Natural killer cell (primary cell): Measurements from ENCODE around the gene NCBP3. TPM values are rescaled to one million over a fixed set of nuclear protein-coding genes. Genes with fewer than 3 reads are reported as not detected.
A peak's percentile ranks its signal among the peaks of the same experiment; 100 is the strongest.
"Not testable (repeated sequence)": the region's sequence is repeated elsewhere in the genome, so short reads cannot be mapped to it uniquely, and the experiment has no call there.

Experiments
- ATAC-seq, 3 donors: fragments of 150-1000 bp in 2 of 3; fragments of 200-7000 bp in 1 of 3; cut with Tn5 transposase; 1 replicate in 1 of 3; 2 replicates in 2 of 3; pipeline ENCODE4 v1.10.0; 2021; ENCODE audit warnings: mild to moderate bottlenecking in 2 of 3, moderate library complexity in 2 of 3
- DNase-seq, 2 donors: peaks; one replicate each; pipeline versions ENCODE4 v3.0.0 to v3.0.0-alpha.2; 2013 to 2021; ENCODE audit warnings: mixed read lengths in 1 of 2
- H3K27ac ChIP-seq: one replicate; pipeline ENCODE4 v1.5.1; 2013; ENCODE audit warnings: mild to moderate bottlenecking, low read length
- H3K27me3 ChIP-seq: one replicate; pipeline ENCODE4 v1.6.1; 2013; ENCODE audit warnings: low read length; ENCODE audit not compliant: control insufficient read depth, insufficient read depth
- H3K36me3 ChIP-seq: one replicate; pipeline ENCODE4 v1.6.1; 2013; ENCODE audit warnings: low read length; ENCODE audit not compliant: control insufficient read depth, insufficient read depth
- H3K4me1 ChIP-seq: one replicate; pipeline ENCODE4 v1.6.1; 2013; ENCODE audit warnings: low read length; ENCODE audit not compliant: control insufficient read depth, insufficient read depth
- H3K4me3 ChIP-seq: one replicate; pipeline ENCODE4 v1.5.1; 2013; ENCODE audit warnings: low read length
- H3K9me3 ChIP-seq: one replicate; pipeline ENCODE4 v1.6.1; 2013; ENCODE audit warnings: low read length; ENCODE audit not compliant: control insufficient read depth, insufficient read depth
- H3K27ac Mint-ChIP-seq, 2 donors: one replicate each; pipeline ENCODE4 v1.8.0; 2022; ENCODE audit warnings: mild to moderate bottlenecking in 2 of 2, mixed read lengths in 2 of 2, moderate library complexity in 1 of 2
- H3K27me3 Mint-ChIP-seq, 2 donors: one replicate each; pipeline ENCODE4 v1.8.0; 2022; ENCODE audit warnings: low read depth in 2 of 2, mixed read lengths in 2 of 2
- H3K36me3 Mint-ChIP-seq: one replicate; pipeline ENCODE4 v1.8.0; 2022; ENCODE audit warnings: mixed read lengths
- H3K4me1 Mint-ChIP-seq, 2 donors: one replicate each; pipeline ENCODE4 v1.8.0; 2022; ENCODE audit warnings: mixed read lengths in 2 of 2
- H3K4me3 Mint-ChIP-seq: one replicate; pipeline ENCODE4 v1.8.0; 2022; ENCODE audit warnings: mild to moderate bottlenecking, moderate library complexity, mixed read lengths
- H3K9me3 Mint-ChIP-seq, 2 donors: one replicate each; pipeline ENCODE4 v1.8.0; 2022; ENCODE audit warnings: mixed read lengths in 2 of 2
- WGBS: methylation state at CpG from one replicate; pipeline ENCODE4 v1.1.7; 2013; ENCODE audit warnings: missing lambda C conversion rate; ENCODE audit not compliant: insufficient coverage; 5-methylcytosine and 5-hydroxymethylcytosine counted together
- intact Hi-C: fragments of 100-400 bp; cut with micrococcal nuclease; formaldehyde crosslinking; loops from one replicate; pipeline ENCODE4 v1.14.2; 2022
- total RNA-seq, 4 donors: library from RNA; stranded (reverse); fragments of 120-200 nt in 1 of 4; gene quantifications; one replicate each; pipeline versions ENCODE4 v1.2.3 to v1.2.4, GENCODE V29; 2013 to 2022
- TF ChIP-seq, protein P1 (sequence below): fragments of 200-600 bp; IDR thresholded peaks from one replicate; pipeline ENCODE4 v1.8.0; 2022; ENCODE audit warnings: antibody characterized with exemption

Gene NCBP3
- total RNA-seq, 3 donors from 2014 or later (not counting 1 experiment from before 2014, with no cell fraction given), result 55.9 to 60.7 (median 58.1) TPM

DNA sequence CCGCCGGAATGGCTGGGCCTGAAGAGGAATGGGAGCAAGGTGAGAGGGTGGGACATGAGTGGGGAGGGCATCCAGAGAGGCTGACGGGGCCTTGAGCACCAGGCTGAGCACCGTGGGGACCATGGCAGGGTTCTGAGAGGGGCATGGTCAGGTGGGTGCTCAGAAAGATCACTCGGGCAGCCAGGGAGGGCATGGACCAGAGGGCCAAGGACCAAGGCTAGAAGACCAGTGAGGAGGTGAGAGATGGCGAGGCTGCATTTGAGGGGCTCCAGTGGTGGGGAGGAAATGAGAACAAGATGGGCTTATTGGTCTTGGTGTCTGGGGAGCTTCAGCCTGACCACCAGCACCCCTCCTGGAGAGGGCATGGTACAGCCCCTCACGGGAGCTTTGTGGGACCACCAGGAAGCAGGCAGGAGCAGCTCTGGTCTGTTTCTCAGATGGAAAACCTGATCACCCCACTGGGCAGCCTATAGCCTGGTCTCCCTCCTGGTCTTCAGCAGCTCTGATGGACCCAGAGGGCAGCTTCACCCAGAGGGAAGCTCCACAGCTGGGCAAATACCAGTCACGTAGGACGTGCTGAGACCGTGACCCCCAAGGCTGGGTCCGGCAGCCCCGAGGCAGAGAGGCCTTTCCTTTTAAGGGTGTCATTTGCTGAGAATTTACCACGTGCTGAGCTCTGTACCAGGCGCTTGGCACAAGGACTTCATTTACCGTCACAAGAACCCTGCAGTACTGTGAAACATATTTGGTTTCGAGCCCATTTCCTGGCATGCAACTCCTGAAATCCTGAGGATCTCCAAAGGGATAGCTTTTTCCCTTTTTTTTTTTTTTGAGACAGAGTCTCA is 11.4 kb upstream of the NCBP3 start:
- Histone ChIP-seq H3K4me1 (no peaks in the 10 kb centered on the region), H3K27ac (no peak overlapping the region), H3K27me3 (no peaks in the 10 kb centered on the region), H3K4me3 (no peak overlapping the region), H3K36me3 (no peaks in the 10 kb centered on the region), H3K9me3 (no peaks in the 10 kb centered on the region)
- Mint-ChIP-seq H3K4me3 (no peak overlapping the region), H3K4me1 (no peaks in the 10 kb centered on the region), H3K27ac (no peak overlapping the region), H3K9me3 (no peaks in the 10 kb centered on the region), H3K36me3 (no peaks in the 10 kb centered on the region), H3K27me3 (peaks cover 0 to 5% of the 10 kb centered on the region in 2 donors)
- ATAC-seq (no peak), DNase-seq (no peak)
- intact Hi-C loops, result no loop called here
- TF ChIP-seq, protein P1, sequence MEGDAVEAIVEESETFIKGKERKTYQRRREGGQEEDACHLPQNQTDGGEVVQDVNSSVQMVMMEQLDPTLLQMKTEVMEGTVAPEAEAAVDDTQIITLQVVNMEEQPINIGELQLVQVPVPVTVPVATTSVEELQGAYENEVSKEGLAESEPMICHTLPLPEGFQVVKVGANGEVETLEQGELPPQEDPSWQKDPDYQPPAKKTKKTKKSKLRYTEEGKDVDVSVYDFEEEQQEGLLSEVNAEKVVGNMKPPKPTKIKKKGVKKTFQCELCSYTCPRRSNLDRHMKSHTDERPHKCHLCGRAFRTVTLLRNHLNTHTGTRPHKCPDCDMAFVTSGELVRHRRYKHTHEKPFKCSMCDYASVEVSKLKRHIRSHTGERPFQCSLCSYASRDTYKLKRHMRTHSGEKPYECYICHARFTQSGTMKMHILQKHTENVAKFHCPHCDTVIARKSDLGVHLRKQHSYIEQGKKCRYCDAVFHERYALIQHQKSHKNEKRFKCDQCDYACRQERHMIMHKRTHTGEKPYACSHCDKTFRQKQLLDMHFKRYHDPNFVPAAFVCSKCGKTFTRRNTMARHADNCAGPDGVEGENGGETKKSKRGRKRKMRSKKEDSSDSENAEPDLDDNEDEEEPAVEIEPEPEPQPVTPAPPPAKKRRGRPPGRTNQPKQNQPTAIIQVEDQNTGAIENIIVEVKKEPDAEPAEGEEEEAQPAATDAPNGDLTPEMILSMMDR, result no peak
- WGBS, result 88% methylated on average over 16 of the region's 16 CpGs

DNA sequence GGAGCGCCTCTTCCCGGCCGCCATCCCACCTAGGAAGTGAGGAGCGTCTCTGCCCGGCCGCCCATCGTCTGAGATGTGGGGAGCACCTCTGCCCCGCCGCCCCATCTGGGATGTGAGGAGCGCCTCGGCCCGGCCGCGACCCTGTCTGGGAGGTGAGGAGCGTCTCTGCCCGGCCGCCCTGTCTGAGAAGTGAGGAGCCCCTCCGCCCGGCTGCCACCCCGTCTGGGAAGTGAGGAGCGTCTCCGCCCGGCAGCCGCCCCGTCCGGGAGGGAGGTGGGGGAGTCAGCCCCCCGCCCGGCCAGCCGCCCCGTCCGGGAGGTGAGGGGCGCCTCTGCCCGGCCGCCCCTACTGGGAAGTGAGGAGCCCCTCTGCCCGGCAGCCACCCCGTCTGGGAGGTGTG is 8.2 kb upstream of the NCBP3 start:
- ATAC-seq, result not testable (repeated sequence)

DNA sequence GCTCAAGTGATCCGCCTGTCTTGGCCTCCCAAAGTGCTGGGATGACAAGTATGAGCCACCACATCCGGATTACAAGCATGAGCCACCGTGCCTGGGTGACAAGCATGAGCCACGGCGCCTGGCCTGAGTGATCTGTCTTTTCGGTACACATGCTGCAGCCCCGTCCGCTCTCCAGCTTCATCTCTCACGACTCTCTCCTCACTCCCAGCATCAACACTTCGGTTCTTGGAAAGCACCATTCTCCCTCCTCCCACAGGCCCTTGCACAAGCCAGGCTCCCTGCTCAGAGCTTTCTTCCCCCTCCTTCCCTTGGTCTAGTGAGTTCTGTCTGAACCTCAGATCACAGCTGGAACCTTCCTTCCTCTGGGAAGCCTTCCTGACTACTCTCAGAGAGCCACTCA is 6.5 kb upstream of the NCBP3 start:
- Mint-ChIP-seq H3K4me3 (no peak overlapping the region), H3K9me3 (no peaks in the 10 kb centered on the region), H3K27ac (peak overlapping the region in 1 of 2 donors; percentile 9), H3K4me1 (no peaks in the 10 kb centered on the region), H3K27me3 (peaks cover 11 to 13% of the 10 kb centered on the region in 2 donors), H3K36me3 (no peaks in the 10 kb centered on the region)
- Histone ChIP-seq H3K9me3 (no peaks in the 10 kb centered on the region), H3K27me3 (no peaks in the 10 kb centered on the region), H3K36me3 (no peaks in the 10 kb centered on the region), H3K4me1 (no peaks in the 10 kb centered on the region), H3K27ac (no peak overlapping the region), H3K4me3 (no peak overlapping the region)
- WGBS, result 89% methylated on average over 10 of the region's 10 CpGs
- no peak for DNase-seq
- ATAC-seq, result no peak
- intact Hi-C loops, result no loop called here
- TF ChIP-seq, protein P1, result no peak

More for the DNA sequence above, 8.2 kb upstream of the NCBP3 start:
- DNase-seq, H3K27me3 ChIP-seq, H3K36me3 ChIP-seq, H3K4me1 Mint-ChIP-seq, H3K4me3 ChIP-seq, H3K27ac ChIP-seq, intact Hi-C loops, H3K4me1 ChIP-seq, H3K9me3 ChIP-seq, H3K36me3 Mint-ChIP-seq, H3K27ac Mint-ChIP-seq, H3K9me3 Mint-ChIP-seq, H3K4me3 Mint-ChIP-seq: not testable (repeated sequence)
- peaks cover 11 to 13% of the 10 kb centered on the region in 2 donors for H3K27me3 Mint-ChIP-seq
- 93% methylated on average over 23 of the region's 36 CpGs for WGBS

DNA sequence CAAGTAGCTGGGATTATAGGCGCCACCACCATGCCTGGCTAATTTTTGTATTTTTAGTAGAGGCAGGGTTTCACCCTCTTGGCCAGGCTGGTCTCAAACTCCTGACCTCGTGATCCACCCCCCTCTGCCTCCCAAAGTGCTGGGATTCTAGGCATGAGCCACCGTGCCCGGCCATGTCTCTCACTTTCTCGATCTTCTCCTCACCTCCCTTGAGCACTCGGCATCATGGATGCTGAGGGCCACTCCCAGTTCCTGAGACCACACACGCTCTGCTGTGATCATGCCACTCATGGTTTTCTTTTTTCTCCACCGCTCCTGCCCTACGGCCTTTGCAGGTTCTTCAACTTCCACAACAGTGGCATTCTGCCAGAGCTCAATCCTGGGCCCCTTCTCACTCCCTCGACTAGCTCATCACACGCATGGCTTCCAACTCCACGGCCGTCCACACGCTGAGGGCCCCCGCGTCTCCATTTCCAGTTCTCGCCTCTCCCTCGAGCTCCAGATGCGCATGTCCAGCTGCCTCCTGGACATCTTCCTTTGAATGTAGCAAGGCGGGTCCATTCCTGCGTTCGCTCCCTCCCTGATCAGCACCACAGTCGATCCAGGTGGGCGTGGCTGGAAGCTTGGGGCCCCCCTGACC is 5.5 kb upstream of the NCBP3 start:
- Mint-ChIP-seq H3K36me3 (no peaks in the 10 kb centered on the region), H3K27ac (peak overlapping the region in 1 of 2 donors; percentile 9), H3K9me3 (no peaks in the 10 kb centered on the region), H3K27me3 (peaks cover 11 to 15% of the 10 kb centered on the region in 2 donors), H3K4me1 (peaks cover 0 to 5% of the 10 kb centered on the region in 2 donors), H3K4me3 (no peak overlapping the region)
- no peaks in the 10 kb centered on the region for H3K36me3 ChIP-seq
- TF ChIP-seq, protein P1, result no peak
- intact Hi-C loops, result no loop called here
- H3K4me1 ChIP-seq, result no peaks in the 10 kb centered on the region
- H3K9me3 ChIP-seq, result no peaks in the 10 kb centered on the region
- ATAC-seq (no peak), DNase-seq (no peak)
- H3K4me3 ChIP-seq, result no peak overlapping the region
- no peak overlapping the region for H3K27ac ChIP-seq
- 90% methylated on average over 24 of the region's 24 CpGs for WGBS
- H3K27me3 ChIP-seq, result no peaks in the 10 kb centered on the region
